DND-41 (cell line): ENCODE data around the gene GRP.
"Not testable (repeated sequence)": the region's sequence is repeated elsewhere in the genome, so short reads cannot be mapped to it uniquely, and the experiment has no call there.

Experiments used
- ATAC-seq: fragments of 200-7000 bp; cut with Tn5 transposase; 3 replicates; pipeline ENCODE4 v1.9.1; 2021; ENCODE audit warnings: low read depth; ENCODE audit not compliant: insufficient read depth
- DNase-seq: peaks from one replicate; pipeline ENCODE4 v3.0.0-alpha.2; 2020
- H2AFZ ChIP-seq: 2 replicates; pipeline ENCODE4 v1.6.0; 2012; ENCODE audit warnings: low read depth, low read length
- H3K27ac ChIP-seq: 2 replicates; pipeline ENCODE4 v1.5.1; 2012; ENCODE audit warnings: low read length, inconsistent platforms
- H3K27me3 ChIP-seq: fragments of 200-600 bp; sonication (generic); 2 replicates; pipeline ENCODE4 v1.6.0; 2012; ENCODE audit warnings: low read length, mild to moderate bottlenecking, inconsistent platforms; ENCODE audit not compliant: insufficient read depth, poor library complexity
- H3K36me3 ChIP-seq: 2 replicates; pipeline ENCODE4 v1.5.1; 2012; ENCODE audit warnings: low read length, inconsistent platforms; ENCODE audit not compliant: insufficient read depth
- H3K4me1 ChIP-seq: 2 replicates; pipeline ENCODE4 v1.5.1; 2012; ENCODE audit warnings: mild to moderate bottlenecking, low read length; ENCODE audit not compliant: insufficient read depth
- H3K4me2 ChIP-seq: 2 replicates; pipeline ENCODE4 v1.6.0; 2012; ENCODE audit warnings: mild to moderate bottlenecking, moderate library complexity, low read length, inconsistent platforms; ENCODE audit not compliant: insufficient read depth
- H3K4me3 ChIP-seq, 2 experiments: fragments of 200-600 bp in 1 of 2; shearing (Covaris generic) in 1 of 2; 2 replicates each; pipeline ENCODE4 v1.5.1; 2012 to 2016; ENCODE audit warnings: inconsistent platforms in 2 of 2, low read length in 2 of 2, mild to moderate bottlenecking in 2 of 2, low read depth in 1 of 2, moderate library complexity in 1 of 2
- H3K79me2 ChIP-seq: 2 replicates; pipeline ENCODE4 v1.6.0; 2012; ENCODE audit warnings: low read length, inconsistent platforms; ENCODE audit not compliant: insufficient read depth
- H3K9ac ChIP-seq: 2 replicates; pipeline ENCODE4 v1.6.0; 2012; ENCODE audit warnings: low read depth, mild to moderate bottlenecking, inconsistent platforms, low read length, moderate library complexity
- H3K9me3 ChIP-seq: 2 replicates; pipeline ENCODE4 v1.5.1; 2012; ENCODE audit warnings: low read length, moderate library complexity, mild to moderate bottlenecking, inconsistent platforms; ENCODE audit not compliant: insufficient read depth, severe bottlenecking
- H4K20me1 ChIP-seq: 2 replicates; pipeline ENCODE4 v1.6.0; 2012; ENCODE audit warnings: low read length; ENCODE audit not compliant: insufficient read depth
- EZH2 ChIP-seq: IDR thresholded peaks from 3 replicates; pipeline ENCODE4 v1.6.1; 2012; ENCODE audit warnings: borderline replicate concordance, low read depth, mild to moderate bottlenecking, moderate library complexity, low read length, inconsistent platforms; ENCODE audit not compliant: severe bottlenecking
- TF ChIP-seq, protein P1 (sequence below): IDR thresholded peaks from 2 replicates; pipeline ENCODE4 v1.5.1; 2012; ENCODE audit warnings: borderline replicate concordance, low read length, moderate library complexity, mild to moderate bottlenecking; ENCODE audit not compliant: poor library complexity, severe bottlenecking; ENCODE audit errors: extremely low read depth

GRP gene

DNA sequence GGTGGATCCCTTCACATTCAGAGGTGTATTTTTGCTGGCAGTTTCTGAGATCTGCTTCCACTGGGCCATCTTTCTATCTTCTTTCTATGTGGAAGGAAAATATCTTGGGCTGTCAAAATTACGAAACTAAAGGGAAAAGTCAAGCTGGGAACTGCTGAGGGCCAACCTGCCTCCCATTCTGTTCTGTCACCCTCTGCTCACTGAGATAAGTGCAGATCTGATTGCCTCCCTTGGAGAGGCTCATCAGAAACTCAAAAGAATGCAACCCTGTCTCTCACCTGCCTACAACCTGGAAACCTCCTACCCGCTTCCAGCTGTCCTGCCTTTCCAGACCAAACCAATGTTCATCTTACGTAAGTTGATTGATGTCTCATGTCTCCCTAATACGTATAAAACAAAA is 26.8 kb downstream of the GRP start:
- Histone ChIP-seq H3K79me2 (no peaks in the 10 kb centered on the region), H2AFZ (no peak overlapping the region), H3K27ac (no peak overlapping the region), H3K27me3 (peaks cover 4% of the 10 kb centered on the region), H3K4me2 (no peak overlapping the region), H3K4me3 (no peak overlapping the region), H3K4me1 (no peaks in the 10 kb centered on the region), H4K20me1 (no peaks in the 10 kb centered on the region), H3K9ac (no peak overlapping the region), H3K9me3 (no peaks in the 10 kb centered on the region), H3K36me3 (no peaks in the 10 kb centered on the region)
- no peak for TF ChIP-seq EZH2
- TF ChIP-seq, protein P1, sequence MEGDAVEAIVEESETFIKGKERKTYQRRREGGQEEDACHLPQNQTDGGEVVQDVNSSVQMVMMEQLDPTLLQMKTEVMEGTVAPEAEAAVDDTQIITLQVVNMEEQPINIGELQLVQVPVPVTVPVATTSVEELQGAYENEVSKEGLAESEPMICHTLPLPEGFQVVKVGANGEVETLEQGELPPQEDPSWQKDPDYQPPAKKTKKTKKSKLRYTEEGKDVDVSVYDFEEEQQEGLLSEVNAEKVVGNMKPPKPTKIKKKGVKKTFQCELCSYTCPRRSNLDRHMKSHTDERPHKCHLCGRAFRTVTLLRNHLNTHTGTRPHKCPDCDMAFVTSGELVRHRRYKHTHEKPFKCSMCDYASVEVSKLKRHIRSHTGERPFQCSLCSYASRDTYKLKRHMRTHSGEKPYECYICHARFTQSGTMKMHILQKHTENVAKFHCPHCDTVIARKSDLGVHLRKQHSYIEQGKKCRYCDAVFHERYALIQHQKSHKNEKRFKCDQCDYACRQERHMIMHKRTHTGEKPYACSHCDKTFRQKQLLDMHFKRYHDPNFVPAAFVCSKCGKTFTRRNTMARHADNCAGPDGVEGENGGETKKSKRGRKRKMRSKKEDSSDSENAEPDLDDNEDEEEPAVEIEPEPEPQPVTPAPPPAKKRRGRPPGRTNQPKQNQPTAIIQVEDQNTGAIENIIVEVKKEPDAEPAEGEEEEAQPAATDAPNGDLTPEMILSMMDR = no peak
- ATAC-seq = no peak
- no peak for DNase-seq

DNA sequence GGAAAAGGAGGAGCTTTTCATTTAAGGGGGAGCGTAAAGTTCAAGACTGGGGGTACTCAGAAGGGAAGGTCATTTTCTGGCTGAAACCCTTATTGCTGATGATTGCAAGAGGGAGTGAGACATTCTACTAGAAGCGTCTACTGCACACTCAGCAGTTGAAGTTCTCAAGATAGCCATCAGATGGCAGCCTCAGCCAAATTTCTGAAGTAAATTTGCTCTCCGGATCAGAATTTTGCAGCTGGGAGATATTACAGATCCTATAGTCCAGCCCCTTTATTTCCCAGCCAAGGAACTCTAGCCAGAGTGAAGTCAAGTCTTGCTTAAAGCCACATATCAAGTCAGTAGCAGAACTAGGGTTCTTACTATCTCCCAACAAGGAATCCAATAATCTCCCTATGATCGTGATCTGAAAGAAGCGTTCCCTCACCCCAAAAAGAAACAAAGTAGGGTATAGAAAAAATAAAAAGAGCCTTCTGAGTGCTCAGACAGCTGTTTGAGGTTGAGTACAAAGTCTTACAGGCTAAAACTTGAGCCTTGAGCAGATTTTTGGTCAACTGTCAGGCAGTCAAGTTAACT is 29.3 kb downstream of the GRP start:
- no peak overlapping the region for H3K9ac ChIP-seq
- no peaks in the 10 kb centered on the region for H3K9me3 ChIP-seq
- DNase-seq (peak; percentile 39), ATAC-seq (peak; percentile 24; the same call in 1 of the 3 replicates)
- TF ChIP-seq, protein P1 = peak; percentile 76
- no peak for TF ChIP-seq EZH2
- no peak overlapping the region for H3K4me2 ChIP-seq
- H3K27me3 ChIP-seq = peaks cover 4% of the 10 kb centered on the region
- H4K20me1 ChIP-seq = no peaks in the 10 kb centered on the region
- H3K4me3 ChIP-seq = no peak overlapping the region
- no peaks in the 10 kb centered on the region for H3K4me1 ChIP-seq
- no peak overlapping the region for H3K27ac ChIP-seq
- no peak overlapping the region for H2AFZ ChIP-seq
- H3K79me2 ChIP-seq = no peaks in the 10 kb centered on the region
- H3K36me3 ChIP-seq = no peaks in the 10 kb centered on the region

DNA sequence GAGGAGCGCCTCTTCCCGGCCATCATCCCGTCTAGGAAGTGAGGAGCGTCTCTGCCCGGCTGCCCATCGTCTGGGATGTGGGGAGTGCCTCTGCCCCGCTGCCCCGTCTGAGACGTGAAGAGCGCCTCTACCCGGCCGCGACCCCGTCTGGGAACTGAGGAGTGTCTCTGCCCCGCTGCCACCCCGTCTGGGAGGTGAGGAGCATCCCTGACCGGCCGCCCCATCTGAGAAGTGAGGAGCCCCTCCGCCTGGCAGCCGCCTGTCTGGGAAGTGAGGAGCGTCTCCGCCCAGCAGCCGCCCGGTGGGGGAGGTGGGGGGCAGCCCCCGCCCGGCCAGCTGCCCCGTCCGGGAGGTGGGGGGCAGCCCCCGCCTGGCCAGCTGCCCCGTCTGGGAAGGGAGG is 35.5 kb downstream of the GRP start:
- H4K20me1 ChIP-seq, H3K27ac ChIP-seq, H2AFZ ChIP-seq, H3K79me2 ChIP-seq, ATAC-seq, H3K36me3 ChIP-seq, H3K9ac ChIP-seq, H3K4me2 ChIP-seq, H3K4me1 ChIP-seq, DNase-seq, H3K27me3 ChIP-seq, H3K9me3 ChIP-seq, H3K4me3 ChIP-seq: not testable (repeated sequence)

DNA sequence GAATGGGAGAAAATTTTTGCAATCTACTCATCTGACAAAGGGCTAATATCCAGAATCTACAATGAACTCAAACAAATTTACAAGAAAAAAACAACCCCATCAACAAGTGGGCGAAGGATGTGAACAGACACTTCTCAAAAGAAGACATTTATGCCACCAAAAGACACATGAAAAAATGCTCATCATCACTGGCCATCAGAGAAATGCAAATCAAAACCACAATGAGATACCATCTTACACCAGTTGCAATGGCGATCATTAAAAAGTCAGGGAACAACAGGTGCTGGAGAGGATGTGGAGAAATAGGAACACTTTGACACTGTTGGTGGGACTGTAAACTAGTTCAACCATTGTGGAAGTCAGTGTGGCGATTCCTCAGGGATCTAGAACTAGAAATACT is 41.9 kb downstream of the GRP start:
- H3K4me3 ChIP-seq, H3K4me1 ChIP-seq, H2AFZ ChIP-seq, H3K4me2 ChIP-seq, H3K27me3 ChIP-seq, H4K20me1 ChIP-seq, H3K9ac ChIP-seq, H3K9me3 ChIP-seq, ATAC-seq, DNase-seq, H3K27ac ChIP-seq, H3K79me2 ChIP-seq, H3K36me3 ChIP-seq: not testable (repeated sequence)

DNA sequence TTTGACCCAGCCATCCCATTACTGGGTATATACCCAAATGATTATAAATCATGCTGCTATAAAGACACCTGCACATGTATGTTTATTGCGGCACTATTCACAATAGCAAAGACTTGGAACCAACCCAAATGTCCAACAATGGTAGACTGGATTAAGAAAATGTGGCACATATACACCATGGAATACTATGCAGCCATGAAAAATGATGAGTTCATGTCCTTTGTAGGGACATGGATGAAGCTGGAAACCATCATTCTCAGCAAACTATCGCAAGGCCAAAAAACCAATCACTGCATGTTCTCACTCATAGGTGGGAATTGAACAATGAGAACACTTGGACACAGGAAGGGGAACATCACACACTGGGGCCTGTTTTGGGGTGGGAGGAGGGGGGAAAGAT is 42.3 kb downstream of the GRP start:
- H3K27ac ChIP-seq, H2AFZ ChIP-seq, ATAC-seq, H3K4me1 ChIP-seq, H3K9me3 ChIP-seq, H4K20me1 ChIP-seq, H3K27me3 ChIP-seq, DNase-seq, H3K9ac ChIP-seq, H3K4me3 ChIP-seq, H3K79me2 ChIP-seq, H3K36me3 ChIP-seq, H3K4me2 ChIP-seq: not testable (repeated sequence)
